ENCODE results near the gene EIF6. TPM values are rescaled to one million over a fixed set of nuclear protein-coding genes. Genes with fewer than 3 reads are reported as not detected.

Gene EIF6
- total and polyA plus RNA-seq, 2 of the 8 experiments (the other 6 are each of a cell fraction or from before 2014, with no cell fraction given): 184 to 319 TPM

DNA sequence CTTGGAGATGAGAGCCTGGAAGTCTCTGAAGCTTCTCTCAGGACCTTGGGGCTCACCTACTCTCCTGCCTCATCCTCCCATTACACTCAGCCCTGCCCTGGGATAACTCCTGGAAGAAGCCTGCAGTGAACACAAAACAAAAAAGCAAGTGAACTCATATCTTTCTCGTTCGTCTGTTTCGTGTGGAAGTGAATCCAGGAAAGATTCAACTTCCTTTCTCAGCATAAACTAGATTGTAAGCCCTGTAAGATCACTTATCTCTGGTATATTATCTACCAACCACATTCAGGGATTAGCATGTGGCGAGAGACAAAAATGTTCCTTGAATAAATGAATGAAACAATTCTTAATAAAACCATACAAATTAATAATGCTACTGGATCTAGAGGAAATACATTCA, 44.1 kb upstream of the EIF6 start:
- Histone ChIP-seq H3K79me2 (ENCODE audit: control insufficient read depth in 1 of 2, insufficient read depth in 2 of 2, low read length in 2 of 2) (no peaks in the 10 kb centered on the region), H3K36me3 (ENCODE audit: control insufficient read depth in 2 of 4, insufficient read depth in 4 of 4, low read length in 3 of 4) (no peaks in the 10 kb centered on the region; a peak in 1 of 8 replicates), H4K8ac (ENCODE audit: extremely low read depth, insufficient read depth, low read length) (no peak overlapping the region), H3K4ac (replicated peaks; ENCODE audit: insufficient read length, low read depth, low read length) (no peak overlapping the region), H2BK5ac (ENCODE audit: low read depth, low read length) (no peak overlapping the region), H4K20me1 (replicated peaks in 1 of 2; ENCODE audit: control insufficient read depth in 1 of 2, insufficient read depth in 2 of 2, low read length in 2 of 2) (no peaks in the 10 kb centered on the region), H3K79me1 (ENCODE audit: low read depth, low read length) (no peaks in the 10 kb centered on the region), H3K56ac (replicated peaks; ENCODE audit: insufficient read length, low read depth, low read length) (no peak overlapping the region), H3K4me2 (ENCODE audit: insufficient read depth in 1 of 2, low read depth in 2 of 2, low read length in 2 of 2) (no peak overlapping the region), H2BK12ac (ENCODE audit: low read depth, low read length) (no peak overlapping the region), H2AK5ac (ENCODE audit: low read depth, low read length) (no peak overlapping the region), H3K14ac (ENCODE audit: insufficient read length) (no peak overlapping the region), H2BK120ac (replicated peaks; ENCODE audit: low read depth, low read length) (no peak overlapping the region), H3K4me3 (ENCODE audit: extremely low read depth in 1 of 4, insufficient read depth in 2 of 4, low read depth in 3 of 4, low read length in 4 of 4) (no peak overlapping the region), H3K18ac (ENCODE audit: extremely low read depth, low read length) (no peak overlapping the region), H3K23ac (ENCODE audit: insufficient read length) (no peak overlapping the region), H4K5ac (ENCODE audit: insufficient read length, low read depth, low read length) (no peak overlapping the region), H2BK20ac (ENCODE audit: low read length) (no peak overlapping the region), H3K9ac (replicated peaks in 1 of 4; ENCODE audit: extremely low read depth in 1 of 4, low read depth in 3 of 4, low read length in 3 of 4) (no peak overlapping the region), H3K9me3 (ENCODE audit: insufficient read depth in 2 of 2, low read depth in 1 of 2, low read length in 1 of 2) (no peaks in the 10 kb centered on the region), H3K23me2 (ENCODE audit: low read depth, low read length) (no peaks in the 10 kb centered on the region), H2BK15ac (ENCODE audit: low read length) (no peak overlapping the region), H3K27ac (ENCODE audit: low read depth, low read length) (no peak overlapping the region), H3K4me1 (replicated peaks in 1 of 4; ENCODE audit: control insufficient read depth in 3 of 4, insufficient read depth in 4 of 4, low read length in 3 of 4) (peaks cover 0 to 4% (median 1%) of the 10 kb centered on the region in 4 experiments; a peak in 2 of 7 replicates), H2AFZ (ENCODE audit: low read length) (no peak overlapping the region), H3K27me3 (replicated peaks in 1 of 4; ENCODE audit: control insufficient read depth in 3 of 4, extremely low read depth in 1 of 4, insufficient read depth in 3 of 4, low read length in 3 of 4) (no peaks in the 10 kb centered on the region), H4K91ac (replicated peaks; ENCODE audit: insufficient read length, low read length) (no peak overlapping the region)
- FAIRE-seq (no peak), DNase-seq (ENCODE audit: low read depth in 1 of 2, low spot score in 2 of 2) (no peak)
- POLR2A ChIA-PET (ENCODE audit: partially characterized antibody): interaction anchor here (0.9 to 1.2 kb wide), 2 partner anchors 10 to 22 kb away, joined by 3 to 5 read pairs; no protein-coding TSS in a partner anchor
- WGBS, 2 experiments (ENCODE audit: extremely low coverage in 1 of 2, insufficient coverage in 1 of 2, insufficient read length in 1 of 2, insufficient replicate concordance in 2 of 2, low coverage in 1 of 2, low lambda C conversion rate in 2 of 2, missing lambda C conversion rate in 1 of 2): 96% methylated on average over 4 of the region's 4 CpGs; no CpG with 5 or more reads in 1 of the 2 experiments
- CTCF ChIA-PET (ENCODE audit: partially characterized antibody): interaction anchor here (0.6 to 6.6 kb wide), 17 partner anchors 8 to 268 kb away, joined by 3 to 141 read pairs (median 4); no protein-coding TSS in a partner anchor
- TF ChIP-seq BRCA1 (IDR thresholded peaks at IDR 0.05; ENCODE audit: low read depth, low read length) (no peak), SIRT6 (IDR thresholded peaks at IDR 0.05; ENCODE audit: low read length) (no peak), MAFK (IDR thresholded peaks at IDR 0.05; ENCODE audit: low read depth, low read length) (no peak), ZNF274 (IDR thresholded peaks at IDR 0.05; ENCODE audit: borderline replicate concordance, extremely low read depth, low read length) (no peak), CTBP2 (IDR thresholded peaks at IDR 0.05; ENCODE audit: borderline replicate concordance, insufficient read depth, insufficient read length, low read length) (no peak), TBP (IDR thresholded peaks at IDR 0.05; ENCODE audit: low read depth, low read length) (no peak), POLR2A (IDR thresholded peaks at IDR 0.05; ENCODE audit: control extremely low read depth in 1 of 2, low read depth in 2 of 2, low read length in 2 of 2) (no peak), SP1 (IDR thresholded peaks at IDR 0.05; ENCODE audit: low read depth, low read length) (no peak), SP4 (IDR thresholded peaks at IDR 0.05; ENCODE audit: low read length) (no peak), EGR1 (IDR thresholded peaks at IDR 0.05; ENCODE audit: borderline replicate concordance, low read depth, low read length) (no peak), JUND (IDR thresholded peaks at IDR 0.05; ENCODE audit: low read length) (no peak)
- TF ChIP-seq, protein P1, sequence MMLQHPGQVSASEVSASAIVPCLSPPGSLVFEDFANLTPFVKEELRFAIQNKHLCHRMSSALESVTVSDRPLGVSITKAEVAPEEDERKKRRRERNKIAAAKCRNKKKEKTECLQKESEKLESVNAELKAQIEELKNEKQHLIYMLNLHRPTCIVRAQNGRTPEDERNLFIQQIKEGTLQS (IDR thresholded peaks at IDR 0.05; ENCODE audit: insufficient read depth, low read depth, low read length): no peak
- TF ChIP-seq, protein P2, sequence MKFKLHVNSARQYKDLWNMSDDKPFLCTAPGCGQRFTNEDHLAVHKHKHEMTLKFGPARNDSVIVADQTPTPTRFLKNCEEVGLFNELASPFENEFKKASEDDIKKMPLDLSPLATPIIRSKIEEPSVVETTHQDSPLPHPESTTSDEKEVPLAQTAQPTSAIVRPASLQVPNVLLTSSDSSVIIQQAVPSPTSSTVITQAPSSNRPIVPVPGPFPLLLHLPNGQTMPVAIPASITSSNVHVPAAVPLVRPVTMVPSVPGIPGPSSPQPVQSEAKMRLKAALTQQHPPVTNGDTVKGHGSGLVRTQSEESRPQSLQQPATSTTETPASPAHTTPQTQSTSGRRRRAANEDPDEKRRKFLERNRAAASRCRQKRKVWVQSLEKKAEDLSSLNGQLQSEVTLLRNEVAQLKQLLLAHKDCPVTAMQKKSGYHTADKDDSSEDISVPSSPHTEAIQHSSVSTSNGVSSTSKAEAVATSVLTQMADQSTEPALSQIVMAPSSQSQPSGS (IDR thresholded peaks at IDR 0.05; ENCODE audit: low read length): no peak

All from H1 (cell line).